HG02852 (cell line): ENCODE measurements around the gene CDC42BPB.

Experiments used
- ATAC-seq: cut with Tn5 transposase; IDR thresholded peaks from one replicate; pipeline ENCODE4 v1.9.1; 2021; ENCODE audit warnings: mild to moderate bottlenecking, moderate library complexity; ENCODE audit not compliant: unreplicated experiment

Gene CDC42BPB

GRCh38 chr14:103001226-103001625 lies 56.1 kb downstream of the CDC42BPB start:
- no peak for ATAC-seq

DNA sequence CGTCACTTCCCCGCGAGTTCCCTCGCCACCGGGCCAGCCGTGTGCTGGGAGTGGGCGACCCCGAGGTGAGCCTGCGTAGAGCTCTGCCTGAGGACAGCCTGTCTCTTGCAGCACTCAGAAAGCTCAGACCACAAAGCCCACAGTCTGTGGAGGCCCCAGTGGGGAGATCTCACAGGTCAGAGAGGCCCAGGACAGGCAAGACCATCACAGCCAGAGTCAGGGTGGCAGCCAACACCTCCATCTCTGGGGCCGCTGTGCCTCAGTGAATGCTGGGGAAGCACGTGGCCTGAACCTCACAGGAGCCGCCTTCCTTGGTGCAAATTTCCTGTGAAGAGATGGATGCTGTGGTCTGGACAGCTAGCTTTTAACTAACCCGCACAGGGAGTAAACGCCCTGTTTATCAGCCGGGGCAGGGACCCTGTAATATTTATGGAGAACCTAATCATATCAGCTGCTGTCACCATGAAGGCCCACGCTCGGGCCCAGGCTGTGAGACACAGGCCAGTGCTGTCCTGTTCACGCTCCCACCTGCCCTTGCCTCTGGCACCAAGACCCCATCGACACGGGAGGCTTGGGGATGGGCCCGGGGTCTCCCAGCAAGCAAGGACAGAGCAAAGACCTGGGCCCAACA lies 56.9 kb downstream of the CDC42BPB start:
- no peak for ATAC-seq

GRCh38 chr14:102999227-102999895 lies 58.0 kb downstream of the CDC42BPB start:
- ATAC-seq, result no peak

DNA sequence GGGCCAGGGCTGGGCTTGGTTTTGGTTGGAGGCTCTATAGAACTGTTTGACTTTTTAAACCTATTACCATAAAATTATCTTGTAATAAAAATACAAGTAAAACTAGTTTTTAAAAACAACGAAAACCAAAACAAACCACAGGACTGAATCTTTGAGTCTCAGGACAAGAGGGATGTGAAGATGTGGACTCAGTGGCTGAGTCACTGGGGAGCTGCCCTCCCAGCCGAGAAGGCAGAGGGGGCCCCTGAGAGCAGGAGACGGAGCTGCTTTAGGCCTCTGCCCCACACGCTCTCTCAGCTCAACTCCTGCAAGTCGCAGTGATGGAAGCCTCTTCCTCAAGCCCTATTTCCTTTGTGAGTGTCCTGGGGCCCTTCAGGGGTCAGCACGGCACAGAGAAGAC lies 59.0 kb downstream of the CDC42BPB start:
- no peak for ATAC-seq

DNA sequence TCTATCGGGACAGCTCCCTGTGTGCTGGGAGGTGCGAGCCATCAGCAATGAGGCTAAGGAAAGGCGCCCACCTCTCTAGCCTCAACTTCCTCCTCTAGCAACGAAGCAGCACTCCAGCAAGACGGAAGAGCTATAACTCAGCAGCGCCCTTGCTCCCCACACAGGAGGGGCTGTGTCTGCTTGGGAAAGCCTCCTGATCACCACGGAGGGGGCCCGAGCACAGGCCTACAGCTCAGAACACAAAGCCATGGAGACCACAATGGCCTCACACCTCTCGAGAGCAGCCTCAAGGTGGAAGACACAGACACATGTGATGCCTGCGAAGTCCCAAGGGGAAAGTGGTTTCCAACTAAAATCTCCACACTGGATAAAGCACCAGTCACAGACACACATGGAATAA lies 60.4 kb downstream of the CDC42BPB start:
- no peak for ATAC-seq

GRCh38 chr14:102994689-102995088 lies 62.7 kb downstream of the CDC42BPB start:
- ATAC-seq, result no peak

DNA sequence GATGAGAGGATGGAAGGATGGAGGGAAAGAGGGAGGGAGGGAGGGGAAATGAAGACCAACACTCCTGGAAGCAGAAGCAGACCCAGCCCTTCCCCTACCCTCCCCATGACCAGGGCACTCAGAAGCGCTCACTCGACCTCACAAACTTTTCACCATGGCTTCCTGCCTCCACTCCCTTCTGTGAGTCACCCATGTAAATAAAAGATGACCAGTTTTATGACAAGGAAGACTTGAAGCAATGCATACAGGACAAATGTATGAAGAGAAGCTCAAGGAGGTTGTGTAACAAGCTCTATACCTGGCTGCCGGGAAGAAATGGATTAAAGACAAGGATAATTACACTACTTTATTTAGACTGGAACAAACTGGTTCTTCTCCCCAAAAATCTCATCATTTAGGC lies 63.8 kb downstream of the CDC42BPB start:
- ATAC-seq, result no peak

DNA sequence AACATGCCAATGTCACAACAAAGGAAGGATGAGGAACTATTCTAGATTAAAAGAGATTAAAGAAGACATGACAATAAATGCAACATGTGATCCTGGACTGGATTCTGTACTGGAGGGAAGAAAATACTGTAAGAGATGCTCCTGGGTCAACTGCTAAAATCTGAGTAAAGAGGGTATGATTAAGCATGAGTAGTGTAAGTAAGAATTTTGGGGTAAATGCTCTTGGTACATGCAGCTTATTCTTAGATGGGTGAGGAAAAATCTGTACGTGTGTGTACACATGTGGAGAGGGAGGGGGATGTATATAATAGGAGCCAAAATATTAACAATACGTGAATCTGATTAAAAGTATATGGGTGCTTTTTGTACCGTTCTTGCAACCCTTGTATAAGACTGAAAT lies 66.0 kb downstream of the CDC42BPB start:
- ATAC-seq, result no peak

GRCh38 chr14:102988054-102988453 lies 69.3 kb downstream of the CDC42BPB start:
- no peak for ATAC-seq

GRCh38 chr14:102986810-102987579 lies 70.4 kb downstream of the CDC42BPB start:
- no peak for ATAC-seq

DNA sequence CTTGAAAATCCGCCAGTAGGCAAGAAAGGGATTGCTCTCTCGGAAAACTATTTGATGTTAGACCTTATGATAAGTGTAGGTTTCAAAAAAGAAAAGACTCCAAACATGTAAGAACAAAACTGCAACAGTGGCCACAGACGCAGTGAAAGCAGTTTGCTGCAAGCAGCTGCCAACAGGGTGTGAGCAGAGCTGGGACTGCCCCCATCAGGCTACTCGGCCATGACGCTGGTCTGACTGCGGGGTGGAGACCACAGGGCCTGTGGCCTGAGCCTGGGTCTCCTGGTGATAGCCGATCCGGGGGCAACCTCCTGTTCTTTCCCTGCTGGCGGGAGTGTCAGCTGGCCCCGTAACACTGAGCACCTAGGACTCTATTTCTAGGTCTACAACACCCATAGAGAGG lies 71.7 kb downstream of the CDC42BPB start:
- peak; percentile 57 for ATAC-seq

DNA sequence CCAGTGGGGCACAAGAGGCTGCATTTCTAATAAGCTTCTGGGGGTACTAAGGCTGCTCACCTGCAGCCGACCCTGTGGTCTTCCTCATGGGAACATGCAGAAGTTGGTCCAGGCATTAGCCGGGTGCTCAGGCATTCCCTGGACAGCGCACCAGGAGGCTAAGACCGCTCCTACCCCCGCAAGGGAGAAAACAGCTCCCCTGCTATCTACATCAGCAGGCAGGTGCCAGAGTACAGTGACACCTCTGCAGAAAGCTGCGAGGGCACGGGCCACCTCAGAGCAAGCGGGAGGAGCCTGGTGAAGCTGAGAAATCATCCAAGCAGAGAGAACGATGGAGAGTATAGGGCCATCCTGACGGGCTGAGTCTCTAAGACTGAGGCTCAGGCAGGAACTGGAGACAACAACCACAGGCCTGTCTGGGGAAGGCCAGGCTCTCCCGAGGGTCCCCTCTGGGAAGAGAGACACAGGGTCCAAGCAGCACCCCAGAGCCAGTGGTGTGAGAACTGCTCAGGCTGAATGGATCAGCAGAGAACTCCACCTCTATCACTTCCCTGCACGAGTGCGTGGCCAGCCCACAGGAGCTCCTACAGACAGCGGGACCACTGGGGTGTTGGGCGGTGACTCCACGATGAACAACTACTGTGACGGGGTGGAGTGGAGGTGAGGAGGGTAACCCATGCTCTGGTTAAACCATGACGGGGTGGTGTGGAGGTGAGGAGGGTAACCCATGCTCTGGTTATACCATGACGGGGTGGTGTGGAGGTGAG lies 72.8 kb downstream of the CDC42BPB start:
- no peak for ATAC-seq

DNA sequence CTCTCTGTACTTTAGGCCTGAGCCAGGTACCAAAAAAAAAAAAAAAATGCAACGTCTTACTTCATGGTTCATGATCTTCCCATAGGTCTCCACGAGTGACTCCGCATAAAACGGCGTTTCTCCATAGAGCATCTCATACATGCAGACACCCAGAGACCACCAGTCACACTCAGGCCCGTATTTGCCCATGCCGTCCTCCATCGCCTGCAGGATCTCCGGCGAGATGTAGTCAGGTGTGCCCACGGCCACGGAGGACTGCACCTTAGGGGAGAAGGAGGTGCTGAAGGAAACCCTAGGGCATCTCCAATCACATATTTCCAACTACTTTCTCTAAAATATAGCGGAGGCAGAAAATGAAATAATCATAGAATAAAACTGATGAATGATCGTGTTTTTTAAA lies 73.9 kb downstream of the CDC42BPB start:
- ATAC-seq, result no peak

DNA sequence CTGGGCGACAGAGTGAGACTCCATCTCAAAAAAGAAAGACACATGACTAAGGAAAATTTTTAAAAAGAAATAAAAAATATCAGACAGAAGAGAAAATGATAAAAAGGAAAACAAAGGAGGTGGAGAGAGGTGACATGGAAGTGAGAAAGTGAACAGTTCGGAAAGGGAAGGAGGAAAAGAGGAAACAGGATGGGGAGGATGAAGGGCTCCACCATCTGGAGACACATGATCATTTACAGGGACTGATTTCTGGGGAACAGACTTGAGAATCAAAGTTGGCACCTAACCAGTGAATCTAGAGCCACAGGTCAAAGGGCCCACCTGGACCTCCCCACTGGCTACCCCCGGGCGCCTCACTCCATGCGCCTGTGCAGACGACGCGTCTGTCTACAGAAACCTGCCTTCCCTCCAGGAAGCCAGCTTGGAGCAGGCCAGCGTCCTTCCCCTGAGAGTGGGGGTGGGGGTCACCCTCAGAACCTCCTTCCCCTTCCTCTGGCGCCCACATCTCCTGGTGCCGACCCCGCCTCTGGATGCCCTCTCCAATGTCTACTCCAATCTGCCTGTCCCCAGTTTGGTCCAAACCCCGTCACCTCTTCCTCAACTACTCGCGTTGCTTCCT lies 74.4 kb downstream of the CDC42BPB start:
- no peak for ATAC-seq

DNA sequence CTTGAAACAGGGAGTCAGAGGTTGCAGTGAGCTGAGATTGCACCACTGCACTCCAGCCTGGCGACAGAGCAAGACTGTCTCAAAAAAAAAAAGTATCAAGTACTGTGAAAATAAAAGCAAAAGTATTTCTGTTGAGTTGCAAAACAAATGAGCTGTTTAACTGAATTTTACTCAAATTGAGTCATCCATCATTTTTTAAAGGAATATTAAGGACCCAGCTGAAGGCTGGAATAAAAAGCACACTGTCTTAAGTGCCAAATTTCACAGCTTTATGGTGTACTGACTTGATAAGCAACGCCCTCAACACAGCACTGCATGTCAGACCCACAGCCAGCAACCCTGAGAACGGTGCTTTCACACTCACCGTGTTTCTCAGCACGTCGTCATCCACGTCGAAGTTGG lies 76.9 kb downstream of the CDC42BPB start:
- no peak for ATAC-seq

DNA sequence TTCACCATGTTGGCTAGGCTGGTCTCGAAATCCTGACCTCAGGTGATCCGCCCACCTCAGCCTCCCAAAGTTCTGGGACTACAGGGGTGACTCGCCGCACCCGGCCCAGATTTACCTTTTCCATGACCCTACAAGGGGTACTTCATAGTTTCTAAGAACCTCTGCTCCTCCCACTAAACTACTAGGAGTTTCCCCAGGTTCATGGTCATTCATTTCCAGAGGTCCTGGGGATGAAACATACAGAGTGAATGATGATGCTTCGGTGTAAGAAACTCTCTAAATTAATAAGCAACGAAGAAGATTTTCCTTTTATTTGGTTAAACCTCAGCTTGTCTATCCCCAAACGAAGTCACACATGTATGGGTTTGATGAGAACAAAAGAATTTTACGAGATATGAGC lies 77.9 kb downstream of the CDC42BPB start:
- ATAC-seq, result no peak

DNA sequence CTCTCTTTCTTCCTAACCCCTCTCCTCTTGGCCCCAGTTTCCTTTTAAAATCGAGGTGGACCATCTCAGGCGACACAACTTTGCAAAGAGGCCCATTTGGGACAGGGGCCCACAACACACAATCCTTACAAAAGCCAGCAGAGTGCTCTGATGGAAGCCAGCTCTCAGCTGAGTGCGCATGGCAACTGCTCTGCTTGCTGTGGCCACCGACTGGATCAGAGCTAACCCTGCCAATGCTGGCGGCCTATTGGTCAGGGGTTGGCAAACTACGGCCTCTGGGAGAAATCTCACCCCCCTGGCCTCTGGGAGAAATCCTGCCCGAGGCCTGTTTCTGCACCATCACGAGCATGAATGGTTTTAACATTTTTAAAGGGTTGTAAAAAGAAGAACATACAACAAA lies 79.9 kb downstream of the CDC42BPB start:
- no peak for ATAC-seq

DNA sequence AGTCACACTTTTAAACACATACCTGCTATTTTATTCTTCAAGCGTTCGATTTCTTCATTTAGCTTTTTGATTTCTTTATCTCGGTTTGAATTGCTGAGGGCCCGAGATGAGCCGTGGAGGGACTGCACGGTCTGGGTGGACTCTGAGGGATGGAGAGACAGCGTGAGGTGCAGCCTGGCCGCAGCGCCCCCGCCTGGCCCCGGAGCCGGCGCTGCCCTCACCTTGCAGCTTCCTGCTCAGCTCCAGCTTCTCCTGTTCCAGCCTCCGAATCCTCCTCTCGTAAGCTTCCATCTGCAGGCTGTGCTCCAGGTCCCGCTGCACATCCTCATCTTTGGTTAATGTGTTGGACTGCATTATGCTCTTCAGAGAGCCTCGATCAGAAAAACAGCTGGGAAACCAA lies 81.7 kb downstream of the CDC42BPB start:
- no peak for ATAC-seq

GRCh38 chr14:102973706-102974285 lies 83.6 kb downstream of the CDC42BPB start:
- no peak for ATAC-seq

- no peak for ATAC-seq
These were observed 85.3 kb downstream of the CDC42BPB start for GRCh38 chr14:102971836-102972606.
